Embryonic facial prominence (tissue), 1 donor: ENCODE data around the gene BUD31.
"Not testable (repeated sequence)": the region's sequence is repeated elsewhere in the genome, so short reads cannot be mapped to it uniquely, and the experiment has no call there.

Source experiments
- DNase-seq: peaks from one replicate; pipeline ENCODE4 v3.0.0-alpha.2; 2016; ENCODE audit errors: extremely low spot score

Gene BUD31

GRCh38 chr7:99399597-99399996 is 9.2 kb upstream of the BUD31 start:
- DNase-seq: no peak

GRCh38 chr7:99402854-99403253 is 5.9 kb upstream of the BUD31 start:
- no peak for DNase-seq

GRCh38 chr7:99403764-99404163 is 5.0 kb upstream of the BUD31 start:
- DNase-seq: no peak

GRCh38 chr7:99404235-99404976 is 4.4 kb upstream of the BUD31 start:
- no peak for DNase-seq

- DNase-seq: no peak
These were observed 3.8 kb upstream of the BUD31 start for GRCh38 chr7:99404977-99405320.

GRCh38 chr7:99406557-99406956 is 2.2 kb upstream of the BUD31 start:
- DNase-seq: no peak

GRCh38 chr7:99407872-99408378 is 844 bp upstream of the BUD31 start:
- peak; percentile 16 for DNase-seq

GRCh38 chr7:99409192-99409572 is 413 bp downstream of the BUD31 start:
- DNase-seq: no peak

- no peak for DNase-seq
These were observed 1.0 kb downstream of the BUD31 start for GRCh38 chr7:99409806-99410205.

GRCh38 chr7:99410635-99411034 is 1.9 kb downstream of the BUD31 start:
- no peak for DNase-seq

- DNase-seq: not testable (repeated sequence)
These were observed 6.9 kb downstream of the BUD31 start for GRCh38 chr7:99415513-99416127.

GRCh38 chr7:99418260-99418659 is 9.5 kb downstream of the BUD31 start:
- no peak for DNase-seq

GRCh38 chr7:99419323-99420021 is 10.7 kb downstream of the BUD31 start:
- no peak for DNase-seq

GRCh38 chr7:99420213-99420612 is 11.4 kb downstream of the BUD31 start:
- DNase-seq: no peak

- no peak for DNase-seq
These were observed 12.2 kb downstream of the BUD31 start for GRCh38 chr7:99420986-99421385.

GRCh38 chr7:99422186-99422585 is 13.4 kb downstream of the BUD31 start:
- DNase-seq: no peak

GRCh38 chr7:99422625-99423024 is 13.9 kb downstream of the BUD31 start:
- no peak for DNase-seq

- DNase-seq: no peak
These were observed 16.4 kb downstream of the BUD31 start for GRCh38 chr7:99424932-99425730.

- DNase-seq: no peak
These were observed 20.3 kb downstream of the BUD31 start for GRCh38 chr7:99428972-99429566.

- DNase-seq: no peak
These were observed 21.0 kb downstream of the BUD31 start for GRCh38 chr7:99429756-99430155.

GRCh38 chr7:99431756-99432540 is 23.2 kb downstream of the BUD31 start:
- not testable (repeated sequence) for DNase-seq
